ENCODE data around the gene SOAT1.
"Not testable (repeated sequence)": the region's sequence is repeated elsewhere in the genome, so short reads cannot be mapped to it uniquely, and the experiment has no call there.

SOAT1 gene

GRCh38 chr1:179393721-179394120 is 100.1 kb downstream of the SOAT1 start:
- ATAC-seq: no peak
- TF ChIP-seq PPARA (CRISPR knock-in tag; IDR thresholded peaks at IDR 0.05; ENCODE audit: borderline replicate concordance): no peak
- no peak for TF ChIP-seq ZNF8 (CRISPR knock-in tag; IDR thresholded peaks at IDR 0.05)
- TF ChIP-seq TSHZ2 (CRISPR knock-in tag; IDR thresholded peaks at IDR 0.05): no peak
- no peak for TF ChIP-seq RARB (CRISPR knock-in tag; IDR thresholded peaks at IDR 0.05)
- TF ChIP-seq TOX (CRISPR knock-in tag; IDR thresholded peaks at IDR 0.05; ENCODE audit: borderline replicate concordance): no peak
- TF ChIP-seq GLIS3 (CRISPR knock-in tag; IDR thresholded peaks at IDR 0.05): no peak
- TF ChIP-seq SNAI2 (CRISPR knock-in tag; IDR thresholded peaks at IDR 0.05): no peak
- TF ChIP-seq ARNTL (CRISPR knock-in tag; IDR thresholded peaks at IDR 0.05; ENCODE audit: borderline replicate concordance, low read depth): no peak
- TF ChIP-seq TCF4 (CRISPR knock-in tag; IDR thresholded peaks at IDR 0.05; ENCODE audit: borderline replicate concordance): no peak
- no peak for TF ChIP-seq CSDC2 (CRISPR knock-in tag; IDR thresholded peaks at IDR 0.05)
- no peak for TF ChIP-seq CSRNP3 (CRISPR knock-in tag; IDR thresholded peaks at IDR 0.05)
- TF ChIP-seq ZNF70 (CRISPR knock-in tag; IDR thresholded peaks at IDR 0.05): no peak
- TF ChIP-seq POU6F1 (CRISPR knock-in tag; IDR thresholded peaks at IDR 0.05; ENCODE audit: borderline replicate concordance, low read depth): no peak
- no peak for TF ChIP-seq ZNF565 (CRISPR knock-in tag; conservative IDR thresholded peaks at IDR 0.05; ENCODE audit: low read depth)
- TF ChIP-seq ZFP3 (CRISPR knock-in tag; IDR thresholded peaks at IDR 0.05): no peak
- TF ChIP-seq OSR1 (CRISPR knock-in tag; IDR thresholded peaks at IDR 0.05): no peak
- no peak for TF ChIP-seq ESRRG (CRISPR knock-in tag; IDR thresholded peaks at IDR 0.05)
- no peak for TF ChIP-seq PATZ1 (CRISPR knock-in tag; IDR thresholded peaks at IDR 0.05; ENCODE audit: borderline replicate concordance)
- TF ChIP-seq ZC3H10 (CRISPR knock-in tag; IDR thresholded peaks at IDR 0.05): no peak

- not testable (repeated sequence) for ATAC-seq
These were observed 105.8 kb downstream of the SOAT1 start for GRCh38 chr1:179399399-179399798.
